ENCODE measurements around the gene SOX3. TPM values are rescaled to one million over a fixed set of nuclear protein-coding genes. Genes with fewer than 3 reads are reported as not detected.
A peak's percentile ranks its signal among the peaks of the same experiment; 100 is the strongest.

The SOX3 gene
- total RNA-seq, 2 experiments from 2014 or later = not detected

DNA sequence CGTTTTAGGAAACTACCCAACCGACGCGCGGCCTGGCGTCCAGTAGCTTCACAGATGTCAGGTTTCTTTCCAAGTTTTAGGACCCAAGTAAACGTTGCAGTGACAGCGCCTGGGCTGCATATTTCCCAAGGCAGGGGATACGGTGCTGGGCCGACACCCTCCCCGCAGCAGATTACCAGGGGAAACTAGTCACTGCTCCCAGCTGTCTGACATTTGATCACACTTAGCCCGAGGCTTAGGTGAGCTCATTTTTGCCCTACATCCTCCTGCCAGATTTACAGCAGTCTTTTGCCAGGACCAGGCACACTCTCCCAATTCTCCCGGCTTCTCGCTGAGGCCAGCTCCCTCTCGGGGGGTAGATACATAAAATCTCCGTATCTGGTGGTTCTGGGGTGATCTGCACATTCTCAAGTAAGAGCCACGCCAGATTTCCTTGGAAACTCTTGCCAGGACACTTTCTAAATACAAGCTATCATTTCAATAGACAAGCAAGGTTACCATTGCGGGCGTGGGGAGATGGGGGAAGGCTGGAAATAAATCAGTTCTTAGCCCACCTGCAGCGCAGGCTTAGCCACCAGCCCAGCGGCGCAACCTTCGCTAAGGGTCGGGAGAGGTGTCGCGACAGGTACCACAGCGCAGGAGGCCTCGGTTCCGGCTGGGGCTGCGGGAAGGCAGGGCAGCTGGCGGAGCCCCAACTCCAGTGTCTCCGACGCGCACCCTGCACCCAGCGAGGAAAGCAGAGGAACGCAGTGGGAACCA is 2.5 kb upstream of the SOX3 start:
- POLR2A ChIA-PET = no interaction called here

DNA sequence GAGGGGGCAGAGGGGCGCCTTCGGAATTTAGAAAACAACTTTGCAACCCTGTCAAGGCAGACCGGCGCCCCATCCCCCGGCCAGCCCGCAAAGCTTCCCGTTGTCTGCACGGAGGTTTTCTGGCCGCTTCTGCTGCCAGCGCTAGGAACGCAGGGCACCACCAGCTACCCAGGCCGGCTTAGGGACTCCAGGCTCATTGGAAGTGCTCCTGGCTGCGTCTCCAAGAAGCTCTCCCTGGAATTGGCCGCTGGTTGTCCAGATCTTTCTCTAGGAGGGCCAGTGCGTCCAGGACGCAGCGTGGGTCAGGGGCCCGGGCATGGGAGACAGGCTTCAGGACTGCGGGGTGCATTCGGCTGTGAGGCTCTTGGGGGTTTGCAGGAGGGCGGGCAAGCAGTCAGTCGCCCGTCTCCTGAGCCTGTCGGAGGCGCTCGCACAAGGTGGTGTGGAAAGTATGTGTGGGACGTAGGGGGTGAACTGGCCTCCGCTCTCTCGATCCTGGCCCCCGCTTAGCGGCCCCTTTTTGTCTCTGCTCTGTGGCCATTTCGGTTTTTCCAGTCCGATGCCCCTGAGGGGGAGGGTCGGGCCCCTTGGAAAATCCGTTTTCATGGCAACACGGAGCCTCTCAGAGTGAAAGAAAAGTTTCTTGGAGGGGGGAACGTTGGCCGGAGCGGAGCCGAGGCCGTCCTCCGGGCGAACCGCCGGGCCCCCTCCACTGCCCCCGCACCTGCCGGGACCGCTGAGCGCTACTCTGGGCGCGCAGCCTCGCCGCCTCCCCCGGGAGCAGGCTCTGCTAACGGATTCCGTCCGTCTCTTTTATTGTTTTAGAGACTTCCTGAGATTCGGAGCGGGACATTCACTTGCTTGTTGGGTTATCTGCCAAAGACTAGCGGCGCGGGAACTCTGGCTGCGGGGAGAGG is 810 bp upstream of the SOX3 start:
- Mint-ChIP-seq H3K4me1 (ENCODE audit: low read depth) (no peaks in the 10 kb centered on the region), H3K36me3 (ENCODE audit: low read depth) (peaks cover 5% of the 10 kb centered on the region), H3K4me3 (no peak overlapping the region), H3K27me3 (ENCODE audit: low read depth) (peaks cover 50% of the 10 kb centered on the region), H3K27ac (no peak overlapping the region), H3K9me3 (ENCODE audit: insufficient read depth) (no peaks in the 10 kb centered on the region)
- ChIA-PET CTCF (no interaction called here), POLR2A (no interaction called here)
- no peak for DNase-seq
- ATAC-seq = no peak

More for the DNA sequence above, 2.5 kb upstream of the SOX3 start:
- ATAC-seq (no peak), DNase-seq (no peak)
- Mint-ChIP-seq H3K36me3 (ENCODE audit: low read depth) (peaks cover 5% of the 10 kb centered on the region), H3K9me3 (ENCODE audit: insufficient read depth) (no peaks in the 10 kb centered on the region), H3K27me3 (ENCODE audit: low read depth) (peaks cover 46% of the 10 kb centered on the region), H3K4me3 (no peak overlapping the region), H3K27ac (no peak overlapping the region), H3K4me1 (ENCODE audit: low read depth) (no peaks in the 10 kb centered on the region)
- CTCF ChIA-PET = no interaction called here

DNA sequence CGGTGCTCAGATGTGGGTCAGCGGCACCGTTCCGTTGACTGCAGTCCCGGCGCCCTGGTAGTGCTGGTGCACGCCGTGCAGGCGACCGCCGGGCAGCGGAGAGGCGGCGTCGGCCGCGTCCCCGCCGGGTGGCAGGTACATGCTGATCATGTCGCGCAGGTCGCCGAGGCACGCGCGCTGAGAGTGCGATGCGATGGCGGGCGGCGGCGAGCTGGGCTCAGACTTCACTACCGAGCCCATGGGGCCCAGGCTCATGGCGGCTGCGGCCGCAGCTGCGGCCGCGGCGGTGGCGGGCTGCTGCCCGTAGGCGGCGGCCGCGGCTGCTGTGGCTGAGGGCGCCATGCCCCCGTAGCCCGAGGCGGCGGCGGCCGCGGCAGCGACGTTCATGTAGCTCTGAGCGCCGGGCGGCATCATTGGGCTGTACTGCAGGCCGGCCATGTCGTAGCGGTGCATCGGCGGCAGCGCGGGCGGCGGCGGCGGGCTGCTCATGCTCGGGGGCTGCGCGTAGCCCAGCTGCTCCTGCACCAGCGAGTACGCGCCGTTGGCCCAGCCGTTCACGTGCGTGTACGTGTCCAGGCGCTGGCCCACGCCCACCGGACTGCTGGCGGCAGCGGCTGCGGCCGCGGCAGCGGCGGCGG is 1.0 kb downstream of the SOX3 start:
- Mint-ChIP-seq H3K9me3 (ENCODE audit: insufficient read depth) (no peaks in the 10 kb centered on the region), H3K27ac (no peak overlapping the region), H3K4me3 (no peak overlapping the region), H3K27me3 (ENCODE audit: low read depth) (peaks cover 40% of the 10 kb centered on the region), H3K36me3 (ENCODE audit: low read depth) (peaks cover 5% of the 10 kb centered on the region), H3K4me1 (ENCODE audit: low read depth) (no peaks in the 10 kb centered on the region)
- ChIA-PET CTCF (no interaction called here), POLR2A (no interaction called here)
- ATAC-seq = no peak
- DNase-seq = no peak

DNA sequence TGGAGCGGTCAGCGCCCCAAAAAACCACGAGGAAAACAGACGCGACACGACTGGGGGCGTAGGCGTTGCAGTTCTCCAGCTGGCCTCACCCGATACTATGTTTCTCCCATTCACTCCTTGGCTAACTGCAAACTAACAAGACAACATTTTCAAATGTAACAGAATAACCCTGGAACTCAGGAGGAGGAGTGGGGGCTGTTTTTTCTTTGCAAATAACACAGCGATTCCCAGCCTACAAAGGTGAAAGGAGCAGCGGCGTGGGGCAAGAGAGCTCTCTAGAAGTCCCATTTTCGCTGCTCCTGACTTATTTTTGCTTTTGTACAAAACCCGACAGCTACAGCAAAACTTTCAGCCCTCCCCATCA is 1.6 kb downstream of the SOX3 start:
- Mint-ChIP-seq H3K4me3 (peak overlapping the region; percentile 25), H3K27ac (peak overlapping the region; percentile 55), H3K4me1 (ENCODE audit: low read depth) (no peaks in the 10 kb centered on the region), H3K27me3 (ENCODE audit: low read depth) (peaks cover 40% of the 10 kb centered on the region), H3K9me3 (ENCODE audit: insufficient read depth) (no peaks in the 10 kb centered on the region), H3K36me3 (ENCODE audit: low read depth) (peaks cover 5% of the 10 kb centered on the region)
- ChIA-PET POLR2A (no interaction called here), CTCF (no interaction called here)
- ATAC-seq (no peak), DNase-seq (no peak)

- ChIA-PET CTCF (no interaction called here), POLR2A (no interaction called here)
- Mint-ChIP-seq H3K27ac (no peak overlapping the region), H3K27me3 (ENCODE audit: low read depth) (peaks cover 40% of the 10 kb centered on the region), H3K4me3 (peak overlapping the region; percentile 25), H3K4me1 (ENCODE audit: low read depth) (no peaks in the 10 kb centered on the region), H3K9me3 (ENCODE audit: insufficient read depth) (no peaks in the 10 kb centered on the region), H3K36me3 (ENCODE audit: low read depth) (peaks cover 5% of the 10 kb centered on the region)
- ATAC-seq (no peak), DNase-seq (no peak)
Observed at GRCh38 chrX:140502491-140503237, 2.2 kb downstream of the SOX3 start.

DNA sequence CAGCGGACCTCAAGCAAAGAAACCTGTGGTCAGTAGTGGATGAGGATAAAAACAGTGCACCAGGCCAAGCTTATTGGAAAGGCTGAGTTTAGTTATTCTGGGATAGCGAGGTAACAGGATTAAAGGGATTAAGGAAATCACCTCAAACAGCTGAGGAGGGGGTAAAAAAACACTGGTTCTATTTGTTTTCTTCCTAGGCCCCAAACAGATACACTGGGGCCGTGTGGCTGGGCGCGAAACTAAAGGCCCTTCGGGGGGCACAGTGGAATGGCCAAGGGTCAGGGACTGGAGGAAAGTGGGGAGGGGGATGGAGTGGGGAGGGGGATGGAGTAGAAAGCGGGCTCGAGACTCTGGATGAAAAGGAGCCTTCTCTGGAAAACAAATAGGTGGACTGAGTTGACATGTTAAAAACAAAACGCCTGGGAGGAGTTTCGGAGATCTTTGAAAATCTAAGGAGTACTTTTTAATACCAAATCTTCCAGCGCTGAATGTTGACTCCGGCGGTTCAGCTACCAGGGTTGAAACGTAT is 2.9 kb downstream of the SOX3 start:
- Mint-ChIP-seq H3K27me3 (ENCODE audit: low read depth) (peaks cover 34% of the 10 kb centered on the region), H3K4me3 (no peak overlapping the region), H3K4me1 (ENCODE audit: low read depth) (no peaks in the 10 kb centered on the region), H3K9me3 (ENCODE audit: insufficient read depth) (no peaks in the 10 kb centered on the region), H3K36me3 (ENCODE audit: low read depth) (peaks cover 5% of the 10 kb centered on the region), H3K27ac (no peak overlapping the region)
- ChIA-PET CTCF (no interaction called here), POLR2A (no interaction called here)
- DNase-seq (no peak), ATAC-seq (no peak)

DNA sequence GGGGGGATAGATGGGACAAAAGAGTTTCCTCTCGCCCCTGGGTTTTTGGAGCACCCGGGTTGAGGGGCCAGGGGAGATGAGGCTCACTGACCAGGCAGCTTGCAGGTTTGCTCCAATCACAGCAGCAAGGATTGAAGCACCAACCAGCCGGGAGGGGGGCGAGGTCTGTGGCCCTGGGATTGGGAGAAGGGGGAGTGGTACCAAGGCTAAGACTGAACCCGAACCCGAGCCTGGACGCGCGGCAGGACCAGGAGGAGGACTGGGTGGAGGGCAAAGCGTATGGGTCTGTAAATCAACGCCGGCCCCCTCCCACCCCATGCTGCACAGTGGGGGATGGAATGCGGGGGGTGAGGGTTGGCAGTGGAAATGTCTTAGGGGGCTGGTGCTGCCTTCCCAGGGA is 3.5 kb downstream of the SOX3 start:
- H3K4me3 Mint-ChIP-seq = no peak overlapping the region
- H3K4me1 Mint-ChIP-seq (ENCODE audit: low read depth) = no peaks in the 10 kb centered on the region
- DNase-seq = no peak
- H3K27ac Mint-ChIP-seq = no peak overlapping the region
- peaks cover 5% of the 10 kb centered on the region for H3K36me3 Mint-ChIP-seq (ENCODE audit: low read depth)
- H3K27me3 Mint-ChIP-seq (ENCODE audit: low read depth) = peaks cover 30% of the 10 kb centered on the region
- ATAC-seq = no peak
- CTCF ChIA-PET = no interaction called here
- H3K9me3 Mint-ChIP-seq (ENCODE audit: insufficient read depth) = no peaks in the 10 kb centered on the region
- POLR2A ChIA-PET = no interaction called here

GRCh38 chrX:140500441-140500840 is 4.4 kb downstream of the SOX3 start:
- POLR2A ChIA-PET = no interaction called here
- CTCF ChIA-PET = no interaction called here
- no peak overlapping the region for H3K4me3 Mint-ChIP-seq
- no peak overlapping the region for H3K27ac Mint-ChIP-seq
- ATAC-seq = no peak
- H3K9me3 Mint-ChIP-seq (ENCODE audit: insufficient read depth) = no peaks in the 10 kb centered on the region
- peaks cover 26% of the 10 kb centered on the region for H3K27me3 Mint-ChIP-seq (ENCODE audit: low read depth)
- H3K36me3 Mint-ChIP-seq (ENCODE audit: low read depth) = peaks cover 5% of the 10 kb centered on the region
- no peak for DNase-seq
- no peaks in the 10 kb centered on the region for H3K4me1 Mint-ChIP-seq (ENCODE audit: low read depth)

GRCh38 chrX:140495739-140496138 is 9.1 kb downstream of the SOX3 start:
- Mint-ChIP-seq H3K27me3 (ENCODE audit: low read depth) (peaks cover 3% of the 10 kb centered on the region), H3K9me3 (ENCODE audit: insufficient read depth) (no peaks in the 10 kb centered on the region), H3K36me3 (ENCODE audit: low read depth) (no peaks in the 10 kb centered on the region), H3K4me3 (no peak overlapping the region), H3K27ac (no peak overlapping the region), H3K4me1 (ENCODE audit: low read depth) (no peaks in the 10 kb centered on the region)
- ATAC-seq (no peak), DNase-seq (no peak)
- POLR2A ChIA-PET = no interaction called here
- CTCF ChIA-PET = no interaction called here

- Mint-ChIP-seq H3K9me3 (ENCODE audit: insufficient read depth) (no peaks in the 10 kb centered on the region), H3K4me1 (ENCODE audit: low read depth) (no peaks in the 10 kb centered on the region), H3K27ac (no peak overlapping the region), H3K27me3 (ENCODE audit: low read depth) (no peaks in the 10 kb centered on the region), H3K36me3 (ENCODE audit: low read depth) (no peaks in the 10 kb centered on the region), H3K4me3 (no peak overlapping the region)
- ChIA-PET POLR2A (no interaction called here), CTCF (no interaction called here)
- ATAC-seq = no peak
- DNase-seq = no peak
Observed at GRCh38 chrX:140492066-140492994, 12.5 kb downstream of the SOX3 start.

GRCh38 chrX:140480765-140481164 is 24.1 kb downstream of the SOX3 start:
- no peak for ATAC-seq
- Mint-ChIP-seq H3K36me3 (ENCODE audit: low read depth) (no peaks in the 10 kb centered on the region), H3K9me3 (ENCODE audit: insufficient read depth) (no peaks in the 10 kb centered on the region), H3K27me3 (ENCODE audit: low read depth) (no peaks in the 10 kb centered on the region), H3K4me3 (no peak overlapping the region), H3K27ac (no peak overlapping the region), H3K4me1 (ENCODE audit: low read depth) (no peaks in the 10 kb centered on the region)
- no peak for DNase-seq
- POLR2A ChIA-PET = no interaction called here
- CTCF ChIA-PET = no interaction called here
